Glomerular visceral epithelial cell (primary cell): ENCODE results near the gene SMIM15.

ENCODE experiments used
- DNase-seq: peaks from one replicate; pipeline ENCODE4 v3.0.0-alpha.2; 2016; ENCODE audit errors: extremely low spot score

The SMIM15 gene

DNA sequence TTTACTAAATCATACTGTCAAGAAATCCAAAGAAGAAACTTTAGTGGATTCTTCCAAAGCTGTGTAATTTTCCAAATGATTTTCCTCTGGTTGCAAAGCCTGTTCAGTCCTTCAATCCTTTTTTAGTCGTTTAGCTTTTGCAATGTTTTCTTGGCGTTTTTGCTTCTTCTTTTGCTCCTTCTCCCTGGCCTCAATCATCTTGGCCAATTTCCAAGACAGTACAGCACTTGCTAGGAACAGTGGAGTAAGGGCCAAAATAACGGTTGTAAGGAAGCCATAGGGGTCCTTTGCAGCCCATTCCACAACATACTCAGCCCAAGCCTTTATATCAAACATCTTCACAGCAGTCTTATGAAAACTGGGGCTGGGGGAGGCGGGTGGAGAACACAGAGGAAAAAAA is 2.4 kb downstream of the SMIM15 start:
- DNase-seq: no peak

DNA sequence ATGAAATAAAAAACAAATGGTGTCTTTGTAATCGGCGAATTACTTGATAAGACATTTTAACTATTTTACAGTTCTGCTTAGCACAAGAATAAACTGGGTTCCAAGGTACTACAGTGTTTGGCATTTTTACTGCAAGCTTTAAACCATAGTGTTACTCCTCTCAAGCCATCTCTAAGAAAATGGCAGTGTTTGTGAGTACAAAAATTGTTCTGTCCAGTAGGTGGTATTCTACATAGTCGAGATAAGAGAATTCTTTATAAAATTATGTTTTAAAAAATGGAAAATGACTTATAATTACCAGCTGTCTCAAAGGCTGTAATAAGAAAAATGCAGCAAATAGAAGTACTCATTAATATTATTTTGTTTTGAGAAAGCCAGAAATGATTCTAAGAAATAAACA is 3.2 kb downstream of the SMIM15 start:
- no peak for DNase-seq

DNA sequence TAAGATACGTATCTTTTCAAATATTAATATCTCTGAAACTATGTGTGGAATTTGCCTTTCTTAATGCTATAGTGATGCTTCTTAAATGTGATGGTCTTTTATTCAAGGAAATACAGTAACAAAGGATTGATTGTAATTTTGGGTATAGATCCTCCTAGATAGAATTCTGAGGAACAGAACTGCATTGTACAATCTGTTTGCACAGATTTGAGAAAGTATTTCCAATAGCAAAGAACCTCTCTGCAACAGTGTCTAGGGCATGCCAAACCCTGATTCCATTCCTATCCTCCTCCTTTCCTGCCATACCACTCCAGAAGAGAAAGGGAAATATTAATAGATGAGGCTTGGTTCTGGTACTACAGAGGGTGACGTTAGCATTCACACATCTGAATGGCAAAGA is 10.4 kb downstream of the SMIM15 start:
- no peak for DNase-seq

DNA sequence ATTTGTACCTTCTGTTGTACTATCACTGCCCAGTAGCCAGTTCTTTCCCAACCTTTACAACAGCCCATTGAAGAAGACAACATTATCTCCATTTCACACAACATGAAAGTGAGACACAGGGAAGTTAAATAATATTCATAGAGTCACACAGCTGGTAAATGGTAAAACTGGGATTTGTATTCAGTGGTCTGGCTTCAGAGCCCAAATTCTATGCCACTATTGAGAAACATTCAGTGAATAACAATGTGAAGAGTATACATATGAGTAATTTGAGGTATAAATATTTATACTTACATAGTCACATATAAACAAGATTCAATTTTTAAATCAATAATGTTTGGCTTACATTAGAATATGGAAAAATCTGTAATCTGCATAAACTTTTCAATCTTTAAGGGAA is 13.8 kb downstream of the SMIM15 start:
- no peak for DNase-seq

DNA sequence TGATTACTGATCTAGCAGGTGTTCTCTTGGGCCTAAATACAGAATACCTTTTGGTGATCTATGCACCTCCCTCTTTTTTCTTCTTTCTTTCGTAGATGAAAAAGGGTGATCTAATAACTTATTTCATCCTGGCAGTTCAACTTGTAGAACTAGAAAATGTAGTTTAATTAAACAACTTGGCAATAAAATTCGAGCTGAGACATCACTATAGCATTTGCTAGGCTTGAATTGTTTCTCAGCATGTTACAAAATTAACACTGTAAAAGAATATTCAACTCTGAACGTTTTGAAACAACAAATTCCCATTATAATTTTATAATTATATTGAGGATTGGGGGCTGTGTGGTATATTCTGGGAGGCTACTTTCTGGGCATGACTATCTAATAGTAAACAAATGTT is 19.5 kb downstream of the SMIM15 start:
- DNase-seq: no peak

DNA sequence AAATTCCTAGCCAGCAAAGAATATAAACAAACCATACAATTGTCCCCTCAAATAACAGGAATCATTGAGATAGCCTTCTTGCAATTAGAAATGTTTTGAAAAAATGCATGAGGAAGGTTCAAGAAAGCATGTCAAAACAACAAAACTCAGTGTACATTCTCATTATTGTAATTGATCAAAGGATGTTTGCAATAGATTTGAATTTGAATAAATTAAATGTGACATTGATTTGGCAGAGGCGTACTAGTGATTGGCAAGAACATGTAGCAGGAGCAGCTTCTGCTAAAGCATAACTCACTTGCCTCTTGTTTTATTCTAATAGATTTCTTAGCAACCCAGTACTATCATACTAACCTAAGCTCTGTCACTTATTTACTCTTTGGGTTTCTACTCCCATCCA is 19.9 kb downstream of the SMIM15 start:
- DNase-seq: no peak

DNA sequence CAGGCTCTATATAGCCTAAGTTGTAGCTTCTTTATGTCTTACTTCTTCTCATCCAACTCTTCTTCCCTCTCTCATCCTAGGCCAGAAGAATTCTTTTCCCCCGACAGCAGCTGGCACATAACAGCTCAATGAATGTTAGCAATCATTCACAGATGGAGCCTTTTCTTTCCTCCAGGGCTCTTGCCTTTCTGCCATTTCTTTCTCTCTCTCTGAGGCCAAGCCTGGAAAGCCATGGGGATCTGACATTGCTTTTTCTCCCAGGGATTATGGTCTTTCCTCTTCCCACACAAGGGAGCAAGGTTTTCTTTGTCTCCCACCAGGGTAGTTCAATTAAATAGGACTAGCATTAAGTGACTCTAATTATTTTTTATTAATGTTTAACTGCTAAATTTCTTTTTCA is 20.5 kb downstream of the SMIM15 start:
- DNase-seq: no peak

DNA sequence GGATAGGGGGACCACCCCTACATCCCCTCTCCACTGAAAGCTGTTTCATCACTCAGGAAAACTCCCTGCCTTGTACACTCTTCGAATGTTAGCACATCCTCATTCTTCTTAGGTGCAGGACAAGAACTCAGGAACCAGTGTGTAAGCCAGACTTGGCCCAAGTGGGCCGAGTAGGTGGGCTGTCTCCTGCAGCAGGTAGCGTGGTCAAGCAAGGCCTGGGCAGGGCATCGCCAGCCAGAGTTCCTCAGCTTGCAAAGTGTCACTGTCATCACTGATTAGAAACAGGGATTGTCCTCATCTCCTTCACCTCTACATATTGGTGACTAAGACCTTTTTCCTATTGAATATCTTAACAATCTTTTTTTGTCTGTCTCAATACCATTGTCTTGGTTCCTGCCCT is 22.3 kb downstream of the SMIM15 start:
- no peak for DNase-seq

DNA sequence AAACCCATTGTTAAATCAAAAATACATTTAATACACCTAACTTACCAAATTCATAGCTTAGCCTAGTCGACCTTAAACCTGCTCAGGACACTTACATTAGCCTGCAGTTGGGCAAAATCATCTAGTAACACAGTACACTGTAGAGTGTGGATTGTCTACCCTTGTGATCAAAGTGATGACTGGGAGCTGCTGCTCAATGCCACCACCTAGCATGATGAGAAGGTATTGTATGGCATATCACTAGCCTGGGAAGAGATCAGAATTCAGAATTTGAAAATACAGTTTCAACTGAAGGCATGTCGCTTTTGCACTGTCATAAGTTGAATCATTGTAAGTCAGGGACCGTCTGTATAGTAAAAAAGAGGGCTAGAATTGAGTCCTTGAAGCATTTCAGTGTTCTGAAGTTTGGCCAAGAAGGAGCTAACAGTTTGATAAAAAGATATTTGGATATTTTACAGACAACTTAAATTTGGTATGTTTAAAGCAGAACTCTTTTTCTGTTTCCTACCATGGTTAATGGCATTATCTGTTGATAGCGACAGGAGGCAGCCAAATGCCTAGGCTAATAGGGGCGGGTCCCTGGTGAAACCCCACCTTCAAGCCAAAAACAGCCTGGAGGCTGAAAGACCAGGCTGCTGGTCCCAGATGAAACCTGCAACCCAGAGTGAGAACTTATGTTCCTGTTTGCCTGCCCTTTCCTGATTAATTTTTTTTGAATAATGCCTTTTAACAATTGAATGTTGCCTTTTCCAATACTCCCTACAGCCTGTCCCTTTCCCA is 23.0 kb downstream of the SMIM15 start:
- DNase-seq: no peak

DNA sequence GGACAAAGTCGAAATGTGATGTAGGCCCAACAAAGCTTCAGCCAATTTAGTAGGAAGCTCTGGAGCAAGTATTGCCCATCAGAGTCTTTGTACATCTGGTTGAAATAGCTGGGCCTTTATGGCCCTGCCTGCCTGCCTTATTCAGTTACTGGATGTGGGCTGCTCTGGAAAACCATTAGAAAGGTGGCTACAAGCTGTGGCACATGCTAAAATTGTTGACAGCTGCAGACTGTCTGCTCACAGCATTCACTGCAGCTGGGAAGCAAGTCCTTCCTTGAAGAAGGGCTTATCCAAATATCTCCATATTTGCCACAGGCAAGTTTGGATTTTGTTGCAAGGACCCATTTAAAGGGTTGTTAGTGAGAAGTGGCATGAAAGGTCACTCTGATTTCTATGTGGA is 24.4 kb downstream of the SMIM15 start:
- no peak for DNase-seq

DNA sequence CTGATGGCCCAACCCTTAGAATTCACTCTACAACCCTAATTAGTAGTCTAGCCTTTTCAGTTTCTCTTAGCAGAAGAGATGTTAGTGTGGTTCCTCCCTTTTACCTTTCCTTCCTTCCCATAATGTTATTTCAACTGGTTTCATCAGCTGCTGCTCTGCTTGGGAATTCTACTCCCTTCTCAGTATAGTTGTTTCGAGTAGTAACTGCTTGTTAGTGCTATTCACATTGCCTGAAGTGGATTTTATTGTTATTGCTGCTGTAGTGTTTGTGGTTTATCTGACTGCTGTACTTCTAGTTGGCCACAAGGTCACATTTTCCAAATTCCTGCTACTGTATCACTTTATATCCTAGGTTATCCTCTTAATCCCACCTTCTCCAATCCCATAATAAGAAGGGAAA is 29.7 kb downstream of the SMIM15 start:
- peak; percentile 9 for DNase-seq

DNA sequence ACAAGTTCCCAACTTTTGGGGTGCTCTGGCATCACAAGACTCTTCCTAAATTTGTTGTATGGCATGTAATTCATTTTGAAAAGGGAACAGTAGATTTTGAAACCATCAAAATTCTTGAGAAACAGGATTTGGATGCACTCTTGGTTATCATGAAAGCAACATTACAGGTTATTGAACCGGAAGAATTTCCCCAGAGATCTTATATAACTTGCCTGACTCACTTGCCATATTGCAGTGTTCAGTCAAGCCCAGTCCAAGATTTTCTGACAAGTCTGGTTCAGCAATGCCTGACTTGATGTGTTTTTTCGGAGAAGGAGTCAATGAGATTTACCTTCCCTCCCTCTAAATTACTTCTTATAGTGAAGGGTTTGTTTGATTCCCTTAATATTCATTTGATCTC is 32.0 kb downstream of the SMIM15 start:
- DNase-seq: no peak

DNA sequence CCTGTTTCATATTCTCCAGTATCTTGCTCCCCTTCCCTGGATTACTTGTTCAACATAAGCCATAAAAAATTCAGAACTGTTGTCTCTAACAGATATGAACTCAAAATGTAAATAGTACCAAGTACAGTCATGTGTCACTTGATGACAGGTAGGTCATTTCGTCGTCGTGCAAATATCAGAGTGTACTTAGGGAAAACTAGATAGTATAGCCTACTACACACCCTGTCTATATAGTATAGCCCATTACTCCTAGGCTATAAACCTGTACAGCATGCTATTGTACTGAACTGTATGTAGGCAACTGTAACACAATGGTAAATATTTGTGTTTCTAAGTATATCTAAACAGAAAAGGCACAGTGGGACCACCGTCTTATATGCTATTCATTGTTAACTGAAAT is 39.1 kb downstream of the SMIM15 start:
- DNase-seq: no peak

DNA sequence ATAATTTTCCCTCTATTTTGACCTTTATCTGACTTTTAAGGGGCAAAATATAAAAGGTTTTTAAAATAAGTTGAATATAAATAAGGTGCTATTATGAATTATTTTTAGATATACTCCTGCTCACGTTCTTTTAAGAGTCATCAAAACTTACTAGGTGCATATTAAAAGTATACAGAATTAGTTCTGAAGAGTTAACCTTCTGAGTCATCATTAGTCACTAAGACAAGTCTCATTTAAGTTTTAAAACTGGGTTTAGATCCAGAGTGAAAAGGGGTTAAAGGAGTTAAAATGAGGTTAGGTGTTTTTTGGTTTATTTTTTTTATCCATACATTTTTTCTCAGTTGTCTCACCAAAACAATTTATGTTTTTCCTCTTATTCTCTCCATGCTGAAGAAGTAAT is 41.7 kb downstream of the SMIM15 start:
- no peak for DNase-seq

DNA sequence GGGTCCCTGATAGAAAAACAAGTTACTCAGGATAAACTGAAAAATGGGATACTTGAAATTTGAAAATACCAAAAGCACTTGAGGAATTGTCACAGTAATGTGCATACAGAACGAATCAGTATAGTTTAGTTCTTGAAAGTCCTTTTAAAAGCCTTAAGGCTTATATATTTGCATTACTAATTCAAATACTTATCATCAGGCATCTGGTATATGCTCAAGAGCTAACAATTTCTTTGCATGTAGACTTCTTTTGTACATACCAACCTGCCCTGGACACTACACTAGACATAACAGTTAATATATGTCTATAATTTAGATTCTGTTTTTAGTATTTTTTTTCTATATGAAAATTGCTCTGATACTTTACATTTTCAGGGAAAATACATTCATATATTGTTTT is 43.2 kb downstream of the SMIM15 start:
- DNase-seq: no peak

DNA sequence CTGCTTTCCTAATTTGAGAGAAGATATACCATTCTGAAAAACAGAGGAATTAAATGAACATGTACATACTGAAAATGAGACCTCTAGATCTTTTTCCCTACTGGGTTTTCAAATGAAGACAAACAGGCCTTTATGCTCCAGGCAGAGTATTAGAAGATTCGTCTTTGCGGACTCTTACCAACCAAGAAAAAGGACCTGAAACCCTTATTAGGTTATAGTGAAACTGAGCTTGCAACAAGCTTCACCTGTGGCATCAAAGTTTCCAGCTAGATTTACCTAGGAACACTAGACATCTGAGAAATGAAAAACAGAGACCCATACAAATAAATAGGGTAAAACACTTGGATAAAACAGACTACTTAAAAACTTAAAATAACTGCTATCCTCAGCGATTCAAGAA is 46.3 kb downstream of the SMIM15 start:
- DNase-seq: no peak

DNA sequence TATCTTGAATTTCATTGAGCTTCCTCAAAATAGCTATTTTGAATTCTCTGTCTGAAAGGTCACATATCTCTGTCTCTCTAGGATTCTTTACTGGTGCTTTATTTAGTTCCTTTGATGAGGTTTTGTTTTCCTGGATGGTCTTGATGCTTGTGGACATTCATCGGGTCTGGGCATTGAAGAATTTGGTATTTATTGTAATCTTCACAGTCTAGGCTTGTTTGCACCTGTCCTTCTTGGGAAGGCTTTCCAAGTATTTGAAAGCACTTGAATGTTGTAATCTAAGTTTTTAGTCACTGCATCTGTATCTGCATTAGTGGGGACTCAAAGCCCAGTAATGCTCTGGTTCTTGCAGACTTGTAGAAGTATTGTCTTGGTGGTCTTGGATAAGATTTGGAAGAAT is 47.8 kb downstream of the SMIM15 start:
- no peak for DNase-seq
